Stimulated activated CD4-positive, alpha-beta T cell treated with anti-CD3 and anti-CD28 coated beads, Interleukin-4, amount 100 ng/mL, for 4 hours (primary cell): ENCODE data around the gene USP49.
"Not testable (repeated sequence)": the region's sequence is repeated elsewhere in the genome, so short reads cannot be mapped to it uniquely, and the experiment has no call there.

Source experiments
- DNase-seq, 2 experiments: peaks; one replicate each; pipeline ENCODE4 v3.0.0-alpha.2; 2020

Gene USP49

GRCh38 chr6:41895300-41896233 lies at the start of gene USP49:
Gene USP49 (minus strand): TSS chr6:41895375. CDS start chr6:41806983, 88,392 bp downstream.
- peak; percentile 86 to 94 for DNase-seq

GRCh38 chr6:41943456-41943855 lies 48.3 kb upstream of the USP49 start:
- no peak for DNase-seq

- not testable (repeated sequence) for DNase-seq
These were observed 47.7 kb upstream of the USP49 start for GRCh38 chr6:41942882-41943281.

GRCh38 chr6:41942067-41942851 lies 47.1 kb upstream of the USP49 start:
- DNase-seq, result peak in 1 of 2 experiments; percentile 21

- peak; percentile 79 to 94 for DNase-seq
These were observed 46.3 kb upstream of the USP49 start, which contains the start of gene CCND3 for GRCh38 chr6:41941280-41942066. Gene CCND3 (minus strand): TSS chr6:41941808. CDS start chr6:41941649, 159 bp downstream.

GRCh38 chr6:41940759-41941279 lies 45.6 kb upstream of the USP49 start:
- DNase-seq, result peak; percentile 50 to 56

- DNase-seq, result peak in 1 of 2 experiments; percentile 43
These were observed 44.9 kb upstream of the USP49 start for GRCh38 chr6:41939848-41940758.

GRCh38 chr6:41939176-41939847 lies 44.1 kb upstream of the USP49 start:
- DNase-seq, result no peak

- no peak for DNase-seq
These were observed 43.5 kb upstream of the USP49 start for GRCh38 chr6:41938590-41939175.

GRCh38 chr6:41937861-41938574 lies 42.8 kb upstream of the USP49 start:
- no peak for DNase-seq

GRCh38 chr6:41937472-41937860 lies 42.3 kb upstream of the USP49 start:
- no peak for DNase-seq

GRCh38 chr6:41936073-41936837 lies 41.1 kb upstream of the USP49 start:
- DNase-seq, result peak; percentile 44 to 57

- DNase-seq, result no peak
These were observed 40.5 kb upstream of the USP49 start for GRCh38 chr6:41935685-41936072.

GRCh38 chr6:41935193-41935574 lies 40.0 kb upstream of the USP49 start:
- no peak for DNase-seq

GRCh38 chr6:41934278-41935192 lies 39.4 kb upstream of the USP49 start:
- no peak for DNase-seq

GRCh38 chr6:41932378-41932777 lies 37.2 kb upstream of the USP49 start:
- DNase-seq, result no peak

- DNase-seq, result no peak
These were observed 36.6 kb upstream of the USP49 start for GRCh38 chr6:41931792-41932191.

GRCh38 chr6:41929924-41930323 lies 34.7 kb upstream of the USP49 start:
- DNase-seq, result no peak
